Ramos (cell line): ENCODE measurements around the gene TUNAR.

Source experiments
- in situ Hi-C: fragments of 300-500 bp; cut with MboI; formaldehyde crosslinking; loops from one replicate; pipeline ENCODE4 v1.14.3; 2022; ENCODE audit warnings: low sequenced_read_pairs; ENCODE audit not compliant: unreplicated experiment

The TUNAR gene

DNA sequence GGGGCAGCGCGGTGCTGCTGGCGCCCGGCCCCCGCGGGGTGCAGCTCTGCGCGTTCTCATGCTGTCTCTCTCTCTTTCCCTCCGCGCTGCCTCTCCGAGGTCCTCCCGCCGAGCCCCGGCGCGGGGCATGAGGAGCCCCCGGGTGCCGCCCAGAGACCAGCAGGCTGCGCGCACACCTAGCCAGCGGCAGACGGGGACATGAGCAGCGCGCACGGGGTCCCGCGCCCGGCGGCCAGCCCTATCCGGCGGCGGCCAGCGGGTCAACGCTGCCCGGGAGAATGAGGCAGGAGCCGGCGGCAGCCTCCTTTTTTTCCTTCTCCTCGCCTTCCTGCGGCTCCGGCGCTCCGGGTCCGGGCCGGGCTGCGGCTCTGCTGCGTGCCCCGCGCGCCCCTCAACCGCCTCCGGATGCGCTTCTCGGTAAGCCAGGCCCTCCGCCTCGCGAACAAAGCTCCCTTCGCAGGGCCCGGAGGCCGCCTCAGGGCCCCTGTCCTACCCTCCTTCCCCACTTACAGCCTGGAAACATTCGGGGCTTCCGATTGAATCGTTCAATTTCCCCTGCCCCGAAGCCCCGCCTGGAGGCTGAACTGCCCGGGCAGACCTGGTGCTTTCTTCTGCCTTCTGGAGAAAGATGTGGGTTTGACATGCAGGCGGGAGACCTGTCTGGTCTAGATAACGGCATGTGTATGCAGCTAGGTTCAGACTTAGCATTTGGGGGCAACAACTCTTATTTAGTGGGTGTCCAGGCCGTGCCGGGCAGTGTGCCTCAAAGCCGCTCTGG lies at the start of gene TUNAR:
Gene TUNAR, plus strand, starts transcription at position 72 of the 778 bp plus-strand sequence.
- in situ Hi-C loops: no loop called here

DNA sequence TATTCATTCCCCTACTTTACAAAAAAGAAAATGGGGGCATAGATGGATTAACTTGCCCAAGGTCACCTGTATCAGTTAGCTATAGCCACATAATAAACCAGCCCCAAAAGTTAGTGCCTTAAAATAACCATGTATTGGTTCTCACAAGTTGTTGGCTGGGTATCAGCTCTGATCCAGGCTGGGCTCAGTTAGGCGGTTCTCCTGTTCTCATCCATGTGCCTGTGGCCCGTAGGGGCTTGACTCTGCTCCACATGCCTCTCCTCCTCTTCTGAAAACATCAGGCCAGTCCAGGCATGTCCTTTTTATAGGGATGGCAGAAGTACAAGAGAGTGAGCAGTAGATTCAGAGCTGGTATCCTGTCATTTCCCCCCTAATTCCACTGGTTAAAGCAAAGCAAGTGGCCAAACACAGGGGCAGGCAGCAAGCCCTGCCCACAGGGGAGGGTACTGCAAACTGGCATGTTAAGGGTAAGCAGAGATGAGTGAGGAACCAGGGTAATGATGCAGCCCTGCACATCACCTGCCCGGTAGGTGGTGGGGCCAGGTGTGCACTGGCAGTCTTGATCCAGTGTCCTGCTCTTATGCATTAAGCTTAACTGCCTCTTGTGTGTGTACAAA lies 47.9 kb upstream of the TUNAR start:
- in situ Hi-C loops: no loop called here

DNA sequence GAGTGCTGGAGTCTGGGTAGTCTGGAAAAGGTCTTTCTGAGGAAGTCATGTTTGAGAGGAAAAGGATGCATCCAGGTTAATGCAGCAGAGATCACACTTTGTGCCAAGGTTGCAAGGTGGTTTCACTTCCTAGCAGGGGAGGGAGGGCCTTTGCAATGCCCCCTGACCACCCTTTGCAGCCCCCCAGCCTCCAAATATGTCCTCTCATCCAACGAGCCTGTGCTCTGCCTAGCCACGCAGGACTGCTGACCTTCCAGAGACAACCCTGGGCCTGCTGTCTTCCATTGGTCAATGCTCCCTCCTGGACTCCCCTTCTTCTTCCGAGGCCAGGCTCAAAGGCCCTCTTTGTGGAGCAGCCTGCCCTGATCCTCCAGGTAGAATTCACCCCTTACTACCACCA lies 47.3 kb upstream of the TUNAR start:
- in situ Hi-C loops: no loop called here

GRCh38 chr14:95830386-95830785 lies 46.2 kb upstream of the TUNAR start:
- in situ Hi-C loops: no loop called here

GRCh38 chr14:95831041-95831440 lies 45.6 kb upstream of the TUNAR start:
- in situ Hi-C loops: no loop called here

GRCh38 chr14:95831468-95831867 lies 45.2 kb upstream of the TUNAR start:
- in situ Hi-C loops: no loop called here

- in situ Hi-C loops: no loop called here
Measured at GRCh38 chr14:95832012-95832411, 44.6 kb upstream of the TUNAR start.

GRCh38 chr14:95833429-95833828 lies 43.2 kb upstream of the TUNAR start:
- in situ Hi-C loops: no loop called here

DNA sequence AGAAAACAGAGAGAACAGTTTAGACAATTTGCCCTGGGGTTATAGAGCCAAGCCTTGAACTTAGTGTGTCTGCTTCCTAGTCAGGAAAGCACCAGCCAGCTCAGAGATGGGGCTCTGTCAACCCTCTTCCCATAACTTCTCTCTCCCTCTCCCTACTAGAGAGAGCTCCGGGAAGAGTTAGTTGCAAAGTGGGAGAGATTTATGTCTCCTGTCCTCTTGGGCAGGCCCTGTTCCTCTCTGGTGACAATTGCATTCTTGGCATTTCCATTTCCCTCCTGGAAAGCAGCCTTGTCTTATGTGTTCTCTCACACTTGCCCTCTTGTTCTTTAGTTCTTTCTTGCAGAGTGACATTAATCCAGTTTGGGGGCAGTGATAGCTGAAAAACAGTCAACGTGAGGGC lies 42.1 kb upstream of the TUNAR start:
- in situ Hi-C loops: no loop called here

DNA sequence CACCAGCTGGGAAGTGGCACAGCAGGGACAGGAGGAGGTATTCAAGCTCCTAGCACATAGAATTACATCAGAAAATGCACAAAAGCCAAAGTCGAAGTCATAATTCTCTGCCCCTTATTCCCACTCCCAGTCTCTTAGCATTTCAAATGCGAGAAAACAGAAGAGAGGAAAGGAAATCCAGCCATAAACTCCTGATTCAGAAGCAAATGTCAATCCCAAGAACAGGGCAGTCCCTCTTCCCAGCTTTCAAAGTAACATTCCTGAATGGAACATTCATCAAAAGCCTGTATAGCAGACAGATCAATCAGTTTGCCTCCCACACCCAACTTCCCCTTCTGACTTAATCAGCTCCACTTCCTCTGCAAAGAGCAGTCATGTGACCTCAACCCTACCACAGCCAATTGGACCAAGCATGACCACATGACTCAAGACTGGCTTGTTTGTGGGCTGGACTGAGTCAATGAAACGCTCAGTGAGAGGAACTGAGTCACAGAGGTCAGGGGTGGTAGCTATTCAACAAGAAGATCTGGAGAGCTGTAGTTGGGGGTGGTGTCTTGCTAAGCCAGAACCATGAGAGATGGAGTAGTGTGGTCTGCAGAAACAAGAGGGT lies 41.4 kb upstream of the TUNAR start:
- in situ Hi-C loops: no loop called here

GRCh38 chr14:95838862-95839261 lies 37.8 kb upstream of the TUNAR start:
- in situ Hi-C loops: no loop called here

GRCh38 chr14:95840094-95840700 lies 36.4 kb upstream of the TUNAR start:
- in situ Hi-C loops: no loop called here

DNA sequence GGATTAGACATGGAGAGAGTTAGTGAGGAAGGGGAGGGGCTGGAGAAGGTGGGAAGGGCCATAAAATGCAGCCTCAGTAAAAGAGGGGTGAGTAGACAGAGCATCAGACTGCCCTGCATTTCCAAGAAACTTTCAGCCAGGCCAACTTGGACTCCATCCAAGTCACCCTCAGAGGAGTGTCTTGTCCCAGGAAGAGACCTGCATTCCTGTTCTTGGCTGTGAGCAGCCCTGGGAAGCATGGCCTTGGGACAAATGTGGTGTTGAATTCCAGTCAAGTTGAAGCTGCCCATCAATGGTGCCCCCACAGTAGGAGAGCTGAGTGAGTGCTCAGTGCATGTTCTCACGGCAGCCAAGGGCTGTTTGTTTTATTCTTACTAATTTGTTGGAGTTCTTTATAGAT lies 35.0 kb upstream of the TUNAR start:
- in situ Hi-C loops: no loop called here

GRCh38 chr14:95849761-95850160 lies 26.9 kb upstream of the TUNAR start:
- in situ Hi-C loops: no loop called here

DNA sequence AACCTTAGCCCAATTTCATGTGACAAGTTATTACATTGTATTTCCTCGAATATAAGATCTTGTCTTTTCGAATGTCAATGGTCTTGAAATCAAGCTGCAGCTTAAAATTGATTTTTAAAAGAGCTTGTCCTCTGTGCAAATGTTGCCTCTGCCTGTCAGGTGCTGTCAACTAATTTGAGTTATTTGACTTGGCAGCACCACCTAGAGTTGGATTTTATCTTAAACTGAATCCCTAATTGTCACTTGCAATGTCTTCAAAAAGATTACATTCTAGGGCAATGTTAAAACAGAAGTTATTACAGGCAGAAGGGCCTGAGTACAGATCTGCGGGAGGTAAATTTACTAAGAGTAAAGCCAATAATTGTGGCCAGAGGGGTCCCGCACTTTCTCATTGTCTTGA lies 26.2 kb upstream of the TUNAR start:
- in situ Hi-C loops: no loop called here

GRCh38 chr14:95855606-95856005 lies 21.0 kb upstream of the TUNAR start:
- in situ Hi-C loops: no loop called here

GRCh38 chr14:95857275-95857674 lies 19.4 kb upstream of the TUNAR start:
- in situ Hi-C loops: no loop called here

- in situ Hi-C loops: no loop called here
Measured at GRCh38 chr14:95858893-95859292, 17.7 kb upstream of the TUNAR start.

DNA sequence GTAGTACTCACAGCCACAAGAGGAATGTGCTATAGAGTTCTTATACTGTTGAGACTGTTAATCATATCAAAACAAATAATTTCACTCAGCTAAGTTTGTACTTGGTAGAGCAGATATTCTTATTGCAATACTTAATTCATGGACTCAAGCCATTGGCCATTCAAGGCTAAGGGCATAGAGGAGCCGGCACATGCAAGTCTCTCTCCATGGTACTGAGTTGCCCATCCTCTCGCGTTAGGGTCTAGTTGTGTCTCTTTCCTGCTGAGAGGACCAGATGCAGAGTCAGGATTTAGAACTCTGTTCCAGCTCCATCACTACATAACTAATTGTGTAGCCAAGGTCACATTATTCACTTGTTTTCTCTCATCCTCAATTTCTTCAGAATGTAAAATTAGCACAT lies 14.4 kb upstream of the TUNAR start:
- in situ Hi-C loops: no loop called here

DNA sequence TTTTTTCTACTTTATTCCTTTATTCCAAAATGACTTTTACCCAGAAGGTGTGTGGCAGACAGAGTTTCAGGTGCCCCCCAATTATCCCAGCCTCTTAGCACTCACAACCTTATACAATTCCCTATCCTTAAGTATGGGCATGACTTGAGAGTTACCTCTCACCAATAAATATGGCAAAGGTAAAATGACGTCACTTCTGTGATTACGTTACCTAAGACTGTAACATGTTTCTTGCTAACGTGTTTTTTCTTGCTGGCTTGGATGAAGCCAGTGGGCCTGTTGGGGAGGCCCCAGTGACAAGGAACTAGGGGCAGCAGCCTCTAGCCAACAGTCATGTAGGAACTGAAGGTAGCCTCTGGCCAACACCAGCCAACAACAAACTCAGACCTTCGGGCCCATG lies 13.3 kb upstream of the TUNAR start:
- in situ Hi-C loops: no loop called here

DNA sequence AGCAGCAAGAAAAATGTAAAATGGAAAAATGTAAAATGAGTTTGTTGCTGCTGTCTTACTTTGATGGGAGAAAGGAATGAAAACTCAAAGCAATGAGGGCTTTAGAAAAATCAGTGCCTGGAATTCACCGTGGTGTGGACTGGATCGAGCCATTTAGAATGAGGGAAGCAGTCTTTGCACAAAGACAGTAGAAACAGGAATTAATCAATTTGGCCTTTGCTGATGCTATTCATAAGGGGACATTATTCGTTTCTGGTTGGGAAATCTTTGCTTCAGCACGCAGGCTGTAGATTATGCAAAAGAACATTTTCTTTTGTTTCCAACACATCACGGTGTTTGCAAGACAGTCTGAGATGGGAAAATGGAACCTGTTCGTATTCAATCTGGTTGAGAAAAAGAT lies 6.9 kb upstream of the TUNAR start:
- in situ Hi-C loops: no loop called here
